Colonic mucosa (tissue), 4 donors: ENCODE results near the gene RASAL2. TPM values are rescaled to one million over a fixed set of nuclear protein-coding genes. Genes with fewer than 3 reads are reported as not detected.

Experiments used
- DNase-seq: peaks from one replicate; pipeline ENCODE4 v3.0.0-alpha.2; 2020
- H3K27ac ChIP-seq: fragments of 200-600 bp; one replicate; pipeline ENCODE4 v1.8.0; 2021
- H3K27me3 ChIP-seq: fragments of 200-600 bp; one replicate; pipeline ENCODE4 v1.8.0; 2021
- H3K36me3 ChIP-seq: fragments of 200-600 bp; one replicate; pipeline ENCODE4 v1.8.0; 2021
- H3K4me1 ChIP-seq: fragments of 200-600 bp; one replicate; pipeline ENCODE4 v1.8.0; 2021; ENCODE audit warnings: mild to moderate bottlenecking
- H3K4me3 ChIP-seq: fragments of 200-600 bp; one replicate; pipeline ENCODE4 v1.8.0; 2021
- H3K9ac ChIP-seq, 2 donors: one replicate each; pipeline ENCODE4 v1.7.0; 2013; ENCODE audit warnings: control low read depth in 2 of 2, low read depth in 2 of 2, low read length in 2 of 2
- H3K9me3 ChIP-seq: fragments of 200-600 bp; one replicate; pipeline ENCODE4 v1.8.0; 2021
- CTCF ChIP-seq: fragments of 200-600 bp; IDR thresholded peaks from one replicate; pipeline ENCODE4 v1.8.0; 2022; ENCODE audit warnings: antibody characterized with exemption, mild to moderate bottlenecking
- intact Hi-C: fragments of 100-400 bp; cut with DNase I; formaldehyde crosslinking; loops from one replicate; pipeline ENCODE4 v1.14.1; 2022
- total RNA-seq, 2 donors: library from RNA; stranded (reverse); fragmentation: NEBNext Ultra II Directional in 1 of 2; extraction: Animal tissue kit (Norgen Biotek cat#: 25700) in 1 of 2; gene quantifications; one replicate each; pipeline ENCODE4 v1.2.1, GENCODE V29; 2021
- donor health status: healthy.
- donor health status: DM: no; HTN: no; CAD: no.
- donor health status: DM: no; HTN: no; CAD: no.

RASAL2 gene
- total RNA-seq, 2 donors from 2014 or later, result 9.7 to 11.8 TPM

- intact Hi-C loops, result no loop called here
- H3K4me3 ChIP-seq, result no peak overlapping the region
- H3K27ac ChIP-seq, result no peak overlapping the region
- no peak for TF ChIP-seq CTCF
- H3K9ac ChIP-seq, result no peak overlapping the region
- DNase-seq, result no peak
- H3K9me3 ChIP-seq, result no peaks in the 10 kb centered on the region
- H3K36me3 ChIP-seq, result no peaks in the 10 kb centered on the region
- no peaks in the 10 kb centered on the region for H3K27me3 ChIP-seq
- no peaks in the 10 kb centered on the region for H3K4me1 ChIP-seq
These were observed 282.1 kb downstream of the RASAL2 start for GRCh38 chr1:178376008-178376407.

- Histone ChIP-seq H3K27ac (no peak overlapping the region), H3K9ac (no peak overlapping the region), H3K4me3 (no peak overlapping the region), H3K27me3 (no peaks in the 10 kb centered on the region), H3K4me1 (no peaks in the 10 kb centered on the region), H3K9me3 (no peaks in the 10 kb centered on the region), H3K36me3 (no peaks in the 10 kb centered on the region)
- intact Hi-C loops, result no loop called here
- DNase-seq, result no peak
- no peak for TF ChIP-seq CTCF
These were observed 285.9 kb downstream of the RASAL2 start for GRCh38 chr1:178379807-178380206.

GRCh38 chr1:178382372-178382771, 288.5 kb downstream of the RASAL2 start:
- H3K27ac ChIP-seq, result no peak overlapping the region
- intact Hi-C loops, result no loop called here
- no peaks in the 10 kb centered on the region for H3K9me3 ChIP-seq
- no peak overlapping the region for H3K9ac ChIP-seq
- H3K4me3 ChIP-seq, result no peak overlapping the region
- no peak for TF ChIP-seq CTCF
- H3K36me3 ChIP-seq, result no peaks in the 10 kb centered on the region
- no peaks in the 10 kb centered on the region for H3K27me3 ChIP-seq
- H3K4me1 ChIP-seq, result no peaks in the 10 kb centered on the region
- no peak for DNase-seq

- DNase-seq, result no peak
- H3K27ac ChIP-seq, result no peak overlapping the region
- H3K9ac ChIP-seq, result no peak overlapping the region
- no peak overlapping the region for H3K4me3 ChIP-seq
- no peaks in the 10 kb centered on the region for H3K27me3 ChIP-seq
- H3K4me1 ChIP-seq, result no peaks in the 10 kb centered on the region
- H3K9me3 ChIP-seq, result no peaks in the 10 kb centered on the region
- no peaks in the 10 kb centered on the region for H3K36me3 ChIP-seq
- intact Hi-C loops, result no loop called here
- TF ChIP-seq CTCF, result no peak
These were observed 291.8 kb downstream of the RASAL2 start for GRCh38 chr1:178385662-178386061.

- Histone ChIP-seq H3K27me3 (no peaks in the 10 kb centered on the region), H3K27ac (no peak overlapping the region), H3K4me1 (no peaks in the 10 kb centered on the region), H3K9me3 (no peaks in the 10 kb centered on the region), H3K4me3 (no peak overlapping the region), H3K36me3 (no peaks in the 10 kb centered on the region), H3K9ac (no peak overlapping the region)
- no peak for TF ChIP-seq CTCF
- DNase-seq, result no peak
- intact Hi-C loops, result no loop called here
These were observed 294.7 kb downstream of the RASAL2 start for GRCh38 chr1:178388418-178389145.
